Caco-2 (cell line): ENCODE measurements around the gene PBX4. TPM values are rescaled to one million over a fixed set of nuclear protein-coding genes. Genes with fewer than 3 reads are reported as not detected.

Experiments used
- BruUV-seq: library from RNA; stranded (reverse); fragments of 400-500 nt; replicated peaks from 2 replicates; lab custom pipeline; 2021; lab: Mats Ljungman, UMichigan
- CTCF ChIA-PET: fragments of 300-600 bp; sonication (Branson Sonifier 250); formaldehyde crosslinking; loops from one replicate; lab custom pipeline; 2022; ENCODE audit warnings: antibody characterized with exemption; lab: Charles Lee
- POLR2A ChIA-PET: fragments of 300-600 bp; sonication (Branson Sonifier 250); formaldehyde crosslinking; loops from one replicate; lab custom pipeline; 2022; ENCODE audit warnings: antibody characterized with exemption; lab: Charles Lee
- DNase-seq, 2 experiments: peaks; one replicate each; pipeline versions ENCODE4 v3.0.0 to v3.0.0-alpha.2; 2020 to 2022
- H3K27me3 ChIP-seq: replicated peaks from 2 replicates; pipeline ENCODE4 v1.6.0; 2011; ENCODE audit warnings: low read length; ENCODE audit not compliant: control insufficient read depth, insufficient read depth
- H3K36me3 ChIP-seq: 2 replicates; pipeline ENCODE4 v1.5.1; 2011; ENCODE audit warnings: low read length; ENCODE audit not compliant: control insufficient read depth, insufficient read depth
- H3K4me1 ChIP-seq: fragments of 250-450 bp; sonication (Bioruptor Pico); 2 replicates; pipeline ENCODE4 v1.5.1; 2020; ENCODE audit warnings: mild to moderate bottlenecking
- H3K4me3 ChIP-seq: 2 replicates; pipeline ENCODE4 v1.5.1; 2011; ENCODE audit warnings: low read depth, mild to moderate bottlenecking, control low read depth, low read length
- H3K9me3 ChIP-seq: fragments of 250-450 bp; sonication (Bioruptor Pico); 2 replicates; pipeline ENCODE4 v1.5.1; 2020; ENCODE audit warnings: mild to moderate bottlenecking, moderate library complexity
- H3K27ac Mint-ChIP-seq: one replicate; pipeline ENCODE4 v1.8.0; 2022; ENCODE audit warnings: mixed read lengths; ENCODE audit not compliant: unreplicated experiment
- H3K27me3 Mint-ChIP-seq: one replicate; pipeline ENCODE4 v1.8.0; 2022; ENCODE audit warnings: mixed read lengths; ENCODE audit not compliant: insufficient read depth, unreplicated experiment
- H3K36me3 Mint-ChIP-seq: one replicate; pipeline ENCODE4 v1.8.0; 2022; ENCODE audit warnings: mild to moderate bottlenecking, mixed read lengths; ENCODE audit not compliant: insufficient read depth, unreplicated experiment
- H3K4me1 Mint-ChIP-seq: one replicate; pipeline ENCODE4 v1.8.0; 2022; ENCODE audit warnings: low read depth, mixed read lengths; ENCODE audit not compliant: unreplicated experiment
- H3K4me3 Mint-ChIP-seq: one replicate; pipeline ENCODE4 v1.8.0; 2022; ENCODE audit warnings: mild to moderate bottlenecking, moderate library complexity, mixed read lengths; ENCODE audit not compliant: unreplicated experiment
- H3K9me3 Mint-ChIP-seq: one replicate; pipeline ENCODE4 v1.8.0; 2022; ENCODE audit warnings: mixed read lengths; ENCODE audit not compliant: unreplicated experiment
- intact Hi-C: fragments of 100-400 bp; cut with micrococcal nuclease; formaldehyde crosslinking; loops from one replicate; pipeline ENCODE4 v1.10.0; 2022; ENCODE audit not compliant: unreplicated experiment
- total RNA-seq: library from RNA; stranded (reverse); gene quantifications from 2 replicates; pipeline ENCODE4 v1.2.3, GENCODE V29; 2022
- TF ChIP-seq, protein P1 (sequence below), 2 experiments: fragments of 200-600 bp in 1 of 2; IDR thresholded peaks; 1 replicate in 1 of 2; 2 replicates in 1 of 2; pipeline versions ENCODE4 v1.5.1 to v1.8.0; 2011 to 2022; ENCODE audit warnings: antibody characterized with exemption in 1 of 2, control low read depth in 1 of 2, inconsistent platforms in 1 of 2, low read depth in 1 of 2, low read length in 1 of 2, mild to moderate bottlenecking in 1 of 2, moderate library complexity in 1 of 2; ENCODE audit not compliant: insufficient read depth in 1 of 2, severe bottlenecking in 1 of 2, unreplicated experiment in 1 of 2

The PBX4 gene
- total RNA-seq, 1 experiment from 2014 or later, result 3.5 TPM

DNA sequence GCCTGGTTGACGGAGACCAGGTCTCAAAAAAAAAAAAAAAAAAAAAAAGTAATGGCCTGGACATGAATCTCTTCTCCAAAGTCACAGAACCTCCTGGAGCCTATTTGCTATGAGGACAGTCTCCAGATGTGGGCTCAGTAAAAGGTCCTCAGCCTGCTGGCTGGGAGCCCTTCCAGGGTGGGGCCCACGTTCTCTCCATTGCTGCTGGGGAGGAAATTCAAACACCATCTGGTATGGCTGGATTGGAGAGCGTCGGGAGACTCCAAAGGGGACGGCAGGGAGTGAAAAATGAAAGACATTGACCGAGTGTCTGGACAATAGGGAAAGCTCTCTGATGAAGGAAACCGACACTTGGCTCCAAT lies 1.3 kb upstream of the PBX4 start:
- H3K27ac Mint-ChIP-seq, result no peak overlapping the region
- Histone ChIP-seq H3K9me3 (no peaks in the 10 kb centered on the region), H3K4me3 (no peak overlapping the region), H3K36me3 (no peaks in the 10 kb centered on the region), H3K27me3 (no peaks in the 10 kb centered on the region), H3K4me1 (no peaks in the 10 kb centered on the region)
- ChIA-PET POLR2A (no interaction called here), CTCF (no interaction called here)
- H3K4me3 Mint-ChIP-seq, result no peak overlapping the region
- TF ChIP-seq, protein P1, sequence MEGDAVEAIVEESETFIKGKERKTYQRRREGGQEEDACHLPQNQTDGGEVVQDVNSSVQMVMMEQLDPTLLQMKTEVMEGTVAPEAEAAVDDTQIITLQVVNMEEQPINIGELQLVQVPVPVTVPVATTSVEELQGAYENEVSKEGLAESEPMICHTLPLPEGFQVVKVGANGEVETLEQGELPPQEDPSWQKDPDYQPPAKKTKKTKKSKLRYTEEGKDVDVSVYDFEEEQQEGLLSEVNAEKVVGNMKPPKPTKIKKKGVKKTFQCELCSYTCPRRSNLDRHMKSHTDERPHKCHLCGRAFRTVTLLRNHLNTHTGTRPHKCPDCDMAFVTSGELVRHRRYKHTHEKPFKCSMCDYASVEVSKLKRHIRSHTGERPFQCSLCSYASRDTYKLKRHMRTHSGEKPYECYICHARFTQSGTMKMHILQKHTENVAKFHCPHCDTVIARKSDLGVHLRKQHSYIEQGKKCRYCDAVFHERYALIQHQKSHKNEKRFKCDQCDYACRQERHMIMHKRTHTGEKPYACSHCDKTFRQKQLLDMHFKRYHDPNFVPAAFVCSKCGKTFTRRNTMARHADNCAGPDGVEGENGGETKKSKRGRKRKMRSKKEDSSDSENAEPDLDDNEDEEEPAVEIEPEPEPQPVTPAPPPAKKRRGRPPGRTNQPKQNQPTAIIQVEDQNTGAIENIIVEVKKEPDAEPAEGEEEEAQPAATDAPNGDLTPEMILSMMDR (IDR thresholded peaks at IDR 0.05; ENCODE audit: insufficient read depth in 1 of 2, low read depth in 1 of 2, low read length in 1 of 2, severe bottlenecking in 1 of 2, unreplicated experiment in 1 of 2), result no peak
- no peaks in the 10 kb centered on the region for H3K4me1 Mint-ChIP-seq
- H3K9me3 Mint-ChIP-seq, result no peaks in the 10 kb centered on the region
- no TSS peak for BruUV-seq
- no peaks in the 10 kb centered on the region for H3K27me3 Mint-ChIP-seq
- intact Hi-C loops, result loop anchor here (5.0 kb wide), 1 partner anchor 68 kb away; no protein-coding TSS in a partner anchor
- DNase-seq, result no peak
- H3K36me3 Mint-ChIP-seq, result peaks cover 23% of the 10 kb centered on the region

DNA sequence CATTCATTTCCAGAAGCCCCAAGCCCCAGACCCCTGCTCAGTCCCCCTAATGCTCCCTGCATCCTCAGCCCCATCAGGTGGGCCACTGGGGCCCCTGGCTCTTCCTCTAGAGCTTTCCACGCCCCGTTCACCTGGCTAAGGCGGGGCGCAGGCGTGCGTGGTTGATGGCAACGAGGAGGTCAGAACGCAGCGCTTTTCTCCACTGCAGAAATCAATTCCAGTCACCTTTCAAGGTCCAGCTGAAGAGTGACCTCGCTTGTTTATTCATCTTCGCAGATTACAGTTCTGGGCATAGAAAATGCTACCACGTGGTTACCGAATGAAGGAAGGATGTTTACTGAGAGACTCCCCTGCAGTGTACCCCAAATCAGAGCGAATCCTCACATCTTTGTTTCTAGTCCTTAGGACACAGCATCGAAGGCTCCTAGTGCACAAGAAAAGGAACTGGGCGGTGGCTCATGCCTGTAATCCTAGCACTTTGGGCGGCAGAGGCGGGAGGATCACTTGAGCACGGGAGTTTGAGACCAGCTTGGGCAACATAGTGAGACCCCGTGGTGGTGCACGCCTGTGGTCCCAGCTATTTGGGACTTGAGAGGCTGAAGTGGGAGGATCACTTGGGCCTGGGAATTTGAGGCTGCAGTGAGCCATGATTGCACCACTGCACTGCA lies 828 bp upstream of the PBX4 start:
- Mint-ChIP-seq H3K27ac (peak overlapping the region; percentile 30), H3K4me3 (peak overlapping the region; percentile 70)

DNA sequence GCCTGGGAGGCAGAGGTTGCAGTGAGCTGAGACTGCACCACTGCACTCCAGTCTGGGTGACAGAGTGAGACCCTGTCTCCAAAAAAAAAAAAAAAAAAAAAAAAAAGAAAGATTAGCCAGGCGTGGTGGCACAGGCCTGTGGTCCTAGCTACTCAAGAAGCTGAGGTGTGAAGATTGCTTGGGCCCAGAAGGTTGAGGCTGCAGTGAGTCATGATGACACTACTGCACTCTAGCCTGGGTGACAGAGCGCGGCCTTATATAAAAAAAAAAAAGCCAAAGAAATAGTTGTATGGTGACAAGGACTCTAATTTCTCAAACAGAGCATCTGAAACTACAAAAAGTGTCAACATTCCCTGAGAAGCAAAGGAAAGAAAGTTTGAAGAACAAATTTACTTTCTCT lies 3.4 kb downstream of the PBX4 start:
- Mint-ChIP-seq H3K27ac (no peak overlapping the region), H3K36me3 (peaks cover 10% of the 10 kb centered on the region), H3K4me1 (peaks cover 6% of the 10 kb centered on the region), H3K4me3 (no peak overlapping the region), H3K27me3 (no peaks in the 10 kb centered on the region), H3K9me3 (no peaks in the 10 kb centered on the region)
- H3K9me3 ChIP-seq, result no peaks in the 10 kb centered on the region
- no TSS peak for BruUV-seq
- H3K36me3 ChIP-seq, result no peaks in the 10 kb centered on the region
- H3K4me3 ChIP-seq, result no peak overlapping the region
- TF ChIP-seq, protein P1 (IDR thresholded peaks at IDR 0.05; ENCODE audit: insufficient read depth in 1 of 2, low read depth in 1 of 2, low read length in 1 of 2, severe bottlenecking in 1 of 2, unreplicated experiment in 1 of 2), result no peak
- peaks cover 14% of the 10 kb centered on the region for H3K4me1 ChIP-seq
- POLR2A ChIA-PET, result no interaction called here
- no peak for DNase-seq
- intact Hi-C loops, result loop anchor here (5.0 kb wide), 1 partner anchor 63 kb away; no protein-coding TSS in a partner anchor
- CTCF ChIA-PET, result no interaction called here
- no peaks in the 10 kb centered on the region for H3K27me3 ChIP-seq

More for the DNA sequence above, 828 bp upstream of the PBX4 start:
- Histone ChIP-seq H3K27me3 (no peaks in the 10 kb centered on the region), H3K4me1 (peaks cover under 1% of the 10 kb centered on the region; the same call in 1 of the 2 replicates), H3K36me3 (no peaks in the 10 kb centered on the region), H3K4me3 (peak overlapping the region; percentile 69), H3K9me3 (no peaks in the 10 kb centered on the region)
- intact Hi-C loops, result loop anchor here (5.0 kb wide), 1 partner anchor 67 kb away; no protein-coding TSS in a partner anchor
- Mint-ChIP-seq H3K4me1 (no peaks in the 10 kb centered on the region), H3K36me3 (peaks cover 19% of the 10 kb centered on the region), H3K27me3 (no peaks in the 10 kb centered on the region), H3K9me3 (no peaks in the 10 kb centered on the region)
- TF ChIP-seq, protein P1 (IDR thresholded peaks at IDR 0.05; ENCODE audit: insufficient read depth in 1 of 2, low read depth in 1 of 2, low read length in 1 of 2, severe bottlenecking in 1 of 2, unreplicated experiment in 1 of 2), result no peak
- POLR2A ChIA-PET, result no interaction called here
- BruUV-seq, result no TSS peak
- CTCF ChIA-PET, result no interaction called here
- no peak for DNase-seq
